Measurements from ENCODE around the gene UBA6. TPM values are rescaled to one million over a fixed set of nuclear protein-coding genes. Genes with fewer than 3 reads are reported as not detected.

The UBA6 gene
- total and polyA plus RNA-seq, 2 donors (not counting 1 experiment from before 2014, with no cell fraction given), result 22.8 to 64.0 TPM

DNA sequence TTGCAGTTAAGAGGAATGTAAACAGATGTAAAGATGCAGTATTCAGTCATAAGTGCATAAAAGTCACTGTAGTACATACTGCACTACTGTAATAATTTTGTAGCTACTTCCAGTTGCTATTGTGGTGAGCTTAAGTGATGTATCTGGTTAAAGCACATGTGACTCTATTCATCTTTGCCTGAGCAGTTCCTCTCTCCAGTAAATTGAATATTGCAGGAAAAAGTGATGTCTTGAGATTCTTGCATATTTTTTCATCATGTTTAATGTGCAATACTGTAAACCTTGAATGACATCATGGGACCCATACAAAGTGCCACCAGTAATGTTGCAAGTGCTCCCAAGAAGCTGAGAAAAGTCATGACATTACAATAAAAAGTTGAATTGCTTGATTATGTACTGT, 9.6 kb downstream of the UBA6 start:
- no peak for ATAC-seq (ENCODE audit: low read depth)
- no peak overlapping the region for H3K4me3 Mint-ChIP-seq
- no peak overlapping the region for H2AFZ ChIP-seq (ENCODE audit: insufficient read depth, low read depth, low read length, poor library complexity, severe bottlenecking)
- intact Hi-C loops (cut with micrococcal nuclease), result loop anchor here (10.0 kb wide), 1 partner anchor 67 kb away; no protein-coding TSS in a partner anchor
- H3K79me2 ChIP-seq (ENCODE audit: control insufficient read depth, insufficient read depth, low read length), result peaks cover 48% of the 10 kb centered on the region
- no peaks in the 10 kb centered on the region for H3K4me1 ChIP-seq (ENCODE audit: control insufficient read depth in 2 of 2, insufficient read depth in 2 of 2, low read length in 2 of 2)
- no peaks in the 10 kb centered on the region for H3K27me3 Mint-ChIP-seq
- ChIA-PET CTCF (interaction anchor here (1.1 to 1.5 kb wide), 2 partner anchors 9 to 139 kb away, joined by 4 to 6 read pairs; partner anchors contain the start of gene UBA6), POLR2A (no interaction called here)
- H3K4me2 ChIP-seq (replicated peaks; ENCODE audit: low read depth, low read length, poor library complexity, severe bottlenecking), result no peak overlapping the region
- H3K9me3 ChIP-seq (ENCODE audit: control extremely low read depth in 1 of 3, control insufficient read depth in 2 of 3, insufficient read depth in 1 of 3, low read length in 2 of 3), result no peaks in the 10 kb centered on the region
- H3K27ac Mint-ChIP-seq, result no peak overlapping the region
- H3K36me3 ChIP-seq (replicated peaks in 1 of 2; ENCODE audit: control extremely low read depth in 1 of 2, control insufficient read depth in 1 of 2, extremely low read depth in 1 of 2, insufficient read depth in 2 of 2, low read length in 1 of 2), result peaks cover 0 to 29% of the 10 kb centered on the region in 2 experiments
- no peaks in the 10 kb centered on the region for H4K20me1 ChIP-seq (ENCODE audit: control insufficient read depth, insufficient read depth, low read length, poor library complexity, severe bottlenecking)
- H3K27me3 ChIP-seq (replicated peaks in 1 of 4; ENCODE audit: control extremely low read depth in 1 of 4, control insufficient read depth in 3 of 4, insufficient read depth in 4 of 4, low read length in 3 of 4), result no peaks in the 10 kb centered on the region
- H3K4me3 ChIP-seq (ENCODE audit: control extremely low read depth in 1 of 5, extremely low read depth in 1 of 5, insufficient read depth in 1 of 5, low read depth in 2 of 5, low read length in 4 of 5), result no peak overlapping the region
- H3K27ac ChIP-seq (ENCODE audit: low read length in 2 of 2), result no peak overlapping the region
- no peak overlapping the region for H3K9ac ChIP-seq (ENCODE audit: low read length)
- TF ChIP-seq EZH2 (IDR thresholded peaks at IDR 0.05; ENCODE audit: borderline replicate concordance, insufficient read depth, low read depth, low read length, poor library complexity, severe bottlenecking), result no peak
- TF ChIP-seq, protein P1, sequence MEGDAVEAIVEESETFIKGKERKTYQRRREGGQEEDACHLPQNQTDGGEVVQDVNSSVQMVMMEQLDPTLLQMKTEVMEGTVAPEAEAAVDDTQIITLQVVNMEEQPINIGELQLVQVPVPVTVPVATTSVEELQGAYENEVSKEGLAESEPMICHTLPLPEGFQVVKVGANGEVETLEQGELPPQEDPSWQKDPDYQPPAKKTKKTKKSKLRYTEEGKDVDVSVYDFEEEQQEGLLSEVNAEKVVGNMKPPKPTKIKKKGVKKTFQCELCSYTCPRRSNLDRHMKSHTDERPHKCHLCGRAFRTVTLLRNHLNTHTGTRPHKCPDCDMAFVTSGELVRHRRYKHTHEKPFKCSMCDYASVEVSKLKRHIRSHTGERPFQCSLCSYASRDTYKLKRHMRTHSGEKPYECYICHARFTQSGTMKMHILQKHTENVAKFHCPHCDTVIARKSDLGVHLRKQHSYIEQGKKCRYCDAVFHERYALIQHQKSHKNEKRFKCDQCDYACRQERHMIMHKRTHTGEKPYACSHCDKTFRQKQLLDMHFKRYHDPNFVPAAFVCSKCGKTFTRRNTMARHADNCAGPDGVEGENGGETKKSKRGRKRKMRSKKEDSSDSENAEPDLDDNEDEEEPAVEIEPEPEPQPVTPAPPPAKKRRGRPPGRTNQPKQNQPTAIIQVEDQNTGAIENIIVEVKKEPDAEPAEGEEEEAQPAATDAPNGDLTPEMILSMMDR (IDR thresholded peaks at IDR 0.05), result no peak
- H3K9me3 Mint-ChIP-seq (ENCODE audit: insufficient read depth), result no peaks in the 10 kb centered on the region
- H3K4me1 Mint-ChIP-seq, result peaks cover 10% of the 10 kb centered on the region
- no peak for DNase-seq

DNA sequence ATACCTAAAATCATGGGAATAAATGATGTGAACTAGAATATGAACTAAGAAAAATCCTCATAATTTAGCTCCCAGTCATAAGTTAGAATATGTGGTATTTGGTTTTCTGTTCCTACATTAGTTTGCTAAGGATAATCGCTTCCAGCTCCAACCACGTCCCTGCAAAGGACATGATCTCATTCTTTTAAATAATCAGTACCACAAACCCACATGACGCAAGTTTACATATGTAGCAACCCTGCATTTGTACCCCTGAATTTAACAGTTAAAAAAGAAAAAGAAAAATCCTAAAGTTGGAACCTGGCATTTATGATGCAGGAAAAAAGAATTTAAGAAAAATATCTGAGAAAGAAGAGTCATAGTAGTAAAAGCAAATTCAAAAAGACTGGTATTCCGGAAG, 13.3 kb downstream of the UBA6 start:
- TF ChIP-seq EZH2 (IDR thresholded peaks at IDR 0.05; ENCODE audit: borderline replicate concordance, insufficient read depth, low read depth, low read length, poor library complexity, severe bottlenecking), result no peak
- TF ChIP-seq, protein P1 (IDR thresholded peaks at IDR 0.05), result no peak
- no peaks in the 10 kb centered on the region for H3K4me1 ChIP-seq (ENCODE audit: control insufficient read depth in 2 of 2, insufficient read depth in 2 of 2, low read length in 2 of 2)
- no peaks in the 10 kb centered on the region for H3K27me3 ChIP-seq (replicated peaks in 1 of 4; ENCODE audit: control extremely low read depth in 1 of 4, control insufficient read depth in 3 of 4, insufficient read depth in 4 of 4, low read length in 3 of 4)
- no peak overlapping the region for H3K27ac ChIP-seq (ENCODE audit: low read length in 2 of 2)
- no peak overlapping the region for H3K4me3 Mint-ChIP-seq
- H4K20me1 ChIP-seq (ENCODE audit: control insufficient read depth, insufficient read depth, low read length, poor library complexity, severe bottlenecking), result peaks cover 8% of the 10 kb centered on the region
- H2AFZ ChIP-seq (ENCODE audit: insufficient read depth, low read depth, low read length, poor library complexity, severe bottlenecking), result no peak overlapping the region
- no peak overlapping the region for H3K9ac ChIP-seq (ENCODE audit: low read length)
- WGBS (ENCODE audit: insufficient coverage), result no CpG with 5 or more reads among the region's 4 CpGs
- H3K4me3 ChIP-seq (ENCODE audit: control extremely low read depth in 1 of 5, extremely low read depth in 1 of 5, insufficient read depth in 1 of 5, low read depth in 2 of 5, low read length in 4 of 5), result no peak overlapping the region
- no peak overlapping the region for H3K27ac Mint-ChIP-seq
- ChIA-PET POLR2A (no interaction called here), CTCF (no interaction called here)
- no peaks in the 10 kb centered on the region for H3K9me3 ChIP-seq (ENCODE audit: control extremely low read depth in 1 of 3, control insufficient read depth in 2 of 3, insufficient read depth in 1 of 3, low read length in 2 of 3)
- peaks cover 0 to 23% of the 10 kb centered on the region in 2 experiments for H3K36me3 ChIP-seq (replicated peaks in 1 of 2; ENCODE audit: control extremely low read depth in 1 of 2, control insufficient read depth in 1 of 2, extremely low read depth in 1 of 2, insufficient read depth in 2 of 2, low read length in 1 of 2)
- H3K79me2 ChIP-seq (ENCODE audit: control insufficient read depth, insufficient read depth, low read length), result peaks cover 41% of the 10 kb centered on the region
- ATAC-seq (ENCODE audit: low read depth), result no peak
- no peak overlapping the region for H3K4me2 ChIP-seq (replicated peaks; ENCODE audit: low read depth, low read length, poor library complexity, severe bottlenecking)
- no peaks in the 10 kb centered on the region for H3K27me3 Mint-ChIP-seq
- intact Hi-C loops (cut with micrococcal nuclease), result no loop called here
- no peak for DNase-seq
- no peaks in the 10 kb centered on the region for H3K9me3 Mint-ChIP-seq (ENCODE audit: insufficient read depth)
- peaks cover 3% of the 10 kb centered on the region for H3K4me1 Mint-ChIP-seq
